Activated B cell treated with CpG ODN at 0.5 μM for 24 hours (primary cell): ENCODE data around the gene AFF3. TPM values are rescaled to one million over a fixed set of nuclear protein-coding genes. Genes with fewer than 3 reads are reported as not detected.
"Not testable (repeated sequence)": the region's sequence is repeated elsewhere in the genome, so short reads cannot be mapped to it uniquely, and the experiment has no call there.

ENCODE experiments used
- ATAC-seq: fragments of 200-7000 bp; cut with Tn5 transposase; one replicate; pipeline ENCODE4 v1.10.0; 2021; ENCODE audit warnings: low read depth, mild to moderate bottlenecking, moderate library complexity
- CTCF ChIA-PET: fragments of 350-600 bp; sonication (Branson Sonifier 250); formaldehyde crosslinking; loops from one replicate; lab custom pipeline; 2021; ENCODE audit warnings: antibody characterized with exemption; lab: Charles Lee
- POLR2A ChIA-PET: fragments of 350-600 bp; sonication (Branson Sonifier 250); formaldehyde crosslinking; loops from one replicate; lab custom pipeline; 2021; ENCODE audit warnings: antibody characterized with exemption; lab: Charles Lee
- DNase-seq: peaks from one replicate; pipeline ENCODE4 v3.0.0; 2022
- H3K27ac Mint-ChIP-seq: one replicate; pipeline ENCODE4 v1.8.0; 2020; ENCODE audit warnings: mixed read lengths
- H3K27me3 Mint-ChIP-seq: one replicate; pipeline ENCODE4 v1.8.0; 2021; ENCODE audit warnings: mixed read lengths
- H3K36me3 Mint-ChIP-seq: one replicate; pipeline ENCODE4 v1.8.0; 2021; ENCODE audit warnings: low read depth, mixed read lengths
- H3K4me1 Mint-ChIP-seq: one replicate; pipeline ENCODE4 v1.8.0; 2021; ENCODE audit warnings: mixed read lengths
- H3K4me3 Mint-ChIP-seq: one replicate; pipeline ENCODE4 v1.8.0; 2020; ENCODE audit warnings: mild to moderate bottlenecking, mixed read lengths
- H3K9me3 Mint-ChIP-seq: one replicate; pipeline ENCODE4 v1.8.0; 2020; ENCODE audit warnings: mixed read lengths
- CTCF ChIP-seq: fragments of 200-600 bp; IDR thresholded peaks from one replicate; pipeline ENCODE4 v1.8.0; 2022; ENCODE audit warnings: antibody characterized with exemption, mild to moderate bottlenecking
- intact Hi-C: fragments of 100-400 bp; cut with micrococcal nuclease; formaldehyde crosslinking; loops from one replicate; pipeline ENCODE4 v1.15.1; 2024
- total RNA-seq: library from RNA; stranded (reverse); gene quantifications from 2 replicates; pipeline ENCODE4 v1.2.3, GENCODE V29; 2022

Gene AFF3
- total RNA-seq, 1 donor from 2014 or later: 271 TPM

GRCh38 chr2:99939135-99939534 lies 203.3 kb downstream of the AFF3 start:
- peaks cover 89% of the 10 kb centered on the region for H3K36me3 Mint-ChIP-seq
- no peak overlapping the region for H3K4me3 Mint-ChIP-seq
- no peak overlapping the region for H3K27ac Mint-ChIP-seq
- CTCF ChIA-PET: no interaction called here
- no peak for ATAC-seq
- intact Hi-C loops: no loop called here
- H3K27me3 Mint-ChIP-seq: no peaks in the 10 kb centered on the region
- peaks cover 31% of the 10 kb centered on the region for H3K4me1 Mint-ChIP-seq
- TF ChIP-seq CTCF: no peak
- POLR2A ChIA-PET: no interaction called here
- DNase-seq: no peak
- no peaks in the 10 kb centered on the region for H3K9me3 Mint-ChIP-seq

- intact Hi-C loops: no loop called here
- H3K27ac Mint-ChIP-seq: no peak overlapping the region
Observed at GRCh38 chr2:99938250-99938649, 204.1 kb downstream of the AFF3 start.

DNA sequence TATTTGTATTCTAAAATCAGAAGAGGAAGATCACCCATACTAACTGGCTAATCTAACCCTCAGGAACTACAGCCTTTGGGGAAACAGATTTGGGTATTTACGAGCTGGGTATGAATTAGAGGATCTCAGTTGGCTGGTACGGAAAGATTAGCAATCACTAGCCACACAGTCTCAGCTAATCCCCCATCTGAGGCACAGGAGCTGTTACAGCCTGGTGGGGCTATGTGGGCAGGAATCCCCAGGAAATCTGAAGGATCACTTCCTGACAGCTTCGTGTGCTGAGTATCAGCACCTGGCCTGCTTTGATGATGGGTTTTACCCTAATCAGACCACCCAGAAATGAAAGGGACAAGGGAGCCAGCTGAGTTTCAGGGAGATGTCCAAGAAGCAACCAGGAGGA lies 206.3 kb downstream of the AFF3 start:
- peak overlapping the region; percentile 84 for H3K27ac Mint-ChIP-seq
- DNase-seq (no peak), ATAC-seq (peak; percentile 15)
- H3K36me3 Mint-ChIP-seq: peaks cover 92% of the 10 kb centered on the region
- CTCF ChIA-PET: interaction anchor here (0.9 kb wide), 1 partner anchor 13 kb away, joined by 3 read pairs; no protein-coding TSS in a partner anchor
- TF ChIP-seq CTCF: no peak
- intact Hi-C loops: no loop called here
- peaks cover 50% of the 10 kb centered on the region for H3K4me1 Mint-ChIP-seq
- H3K9me3 Mint-ChIP-seq: no peaks in the 10 kb centered on the region
- POLR2A ChIA-PET: interaction anchor here (0.6 kb wide), 1 partner anchor 96 kb away, joined by 4 read pairs; no protein-coding TSS in a partner anchor
- no peak overlapping the region for H3K4me3 Mint-ChIP-seq
- H3K27me3 Mint-ChIP-seq: no peaks in the 10 kb centered on the region

More at GRCh38 chr2:99938250-99938649, 204.1 kb downstream of the AFF3 start:
- TF ChIP-seq CTCF: no peak
- ChIA-PET POLR2A (no interaction called here), CTCF (interaction anchor here (0.6 kb wide), 1 partner anchor 8 kb away, joined by 3 read pairs; no protein-coding TSS in a partner anchor)
- H3K27me3 Mint-ChIP-seq: no peaks in the 10 kb centered on the region
- no peak overlapping the region for H3K4me3 Mint-ChIP-seq
- no peaks in the 10 kb centered on the region for H3K9me3 Mint-ChIP-seq
- peaks cover 89% of the 10 kb centered on the region for H3K36me3 Mint-ChIP-seq
- peaks cover 36% of the 10 kb centered on the region for H3K4me1 Mint-ChIP-seq
- DNase-seq (no peak), ATAC-seq (no peak)

DNA sequence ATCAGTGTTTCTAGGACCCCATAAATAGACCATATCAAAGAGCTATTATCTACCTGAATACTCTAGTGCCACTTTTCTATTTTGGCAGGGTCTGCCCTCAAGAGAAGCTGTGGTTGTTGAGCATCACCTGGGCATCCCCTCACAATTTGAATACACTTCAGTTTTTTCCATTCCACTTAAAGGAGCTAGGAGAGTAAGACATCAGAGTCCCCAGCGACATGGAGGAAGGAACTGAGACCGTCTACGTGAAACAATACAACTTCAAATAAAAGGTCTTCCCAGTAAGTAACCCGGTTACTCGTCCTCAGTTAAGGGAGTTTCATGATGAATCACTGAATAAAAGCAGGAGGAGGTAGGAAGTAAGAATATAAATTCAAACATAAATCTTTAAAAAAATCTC lies 206.7 kb downstream of the AFF3 start:
- ChIA-PET CTCF (interaction anchor here (0.9 kb wide), 1 partner anchor 13 kb away, joined by 3 read pairs; no protein-coding TSS in a partner anchor), POLR2A (interaction anchor here (0.6 kb wide), 1 partner anchor 96 kb away, joined by 4 read pairs; no protein-coding TSS in a partner anchor)
- peak; percentile 52 for ATAC-seq
- H3K4me3 Mint-ChIP-seq: peak overlapping the region; percentile 33
- H3K27ac Mint-ChIP-seq: peak overlapping the region; percentile 84
- DNase-seq: no peak
- peaks cover 54% of the 10 kb centered on the region for H3K4me1 Mint-ChIP-seq
- H3K27me3 Mint-ChIP-seq: no peaks in the 10 kb centered on the region
- no peak for TF ChIP-seq CTCF
- no peaks in the 10 kb centered on the region for H3K9me3 Mint-ChIP-seq
- intact Hi-C loops: loop anchor here (2.0 kb wide), 1 partner anchor 15 kb away; no protein-coding TSS in a partner anchor
- H3K36me3 Mint-ChIP-seq: peaks cover 91% of the 10 kb centered on the region

DNA sequence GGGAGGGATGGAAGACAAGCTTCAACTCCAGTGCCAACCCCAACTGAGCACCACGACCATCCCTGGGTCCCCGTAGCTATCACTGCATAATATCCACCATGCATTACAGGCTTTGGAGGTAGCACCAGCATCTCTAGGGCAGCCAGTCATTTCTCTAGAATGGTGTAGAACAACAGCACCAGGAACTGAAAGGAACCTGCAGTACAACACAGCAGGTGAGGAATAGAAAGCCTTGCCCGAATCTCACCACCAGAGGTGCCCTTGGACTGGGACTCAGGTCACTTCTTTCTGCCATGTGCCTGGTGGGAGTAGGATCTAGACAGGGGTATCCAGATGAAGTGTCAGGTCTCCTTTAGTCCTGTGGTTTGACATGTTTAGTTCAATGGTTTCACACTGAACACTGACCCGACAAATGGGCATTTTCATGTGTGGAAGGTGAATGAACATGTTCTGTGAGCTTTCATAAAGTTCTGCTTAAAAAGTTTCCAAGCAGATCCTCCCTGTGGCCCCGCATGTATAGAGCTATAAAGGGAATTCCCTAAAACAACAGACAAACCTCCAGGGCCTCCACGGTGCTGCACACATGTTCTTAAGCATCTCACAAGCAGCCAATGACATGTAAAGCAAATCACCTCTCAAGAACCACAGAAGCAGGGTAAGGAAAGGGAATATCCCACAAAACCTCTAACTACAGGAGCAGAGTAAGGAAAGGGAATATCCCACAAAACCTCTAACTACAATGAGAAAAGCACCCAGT lies 208.3 kb downstream of the AFF3 start:
- DNase-seq (no peak), ATAC-seq (peak; percentile 45)
- Mint-ChIP-seq H3K36me3 (peaks cover 85% of the 10 kb centered on the region), H3K4me3 (no peak overlapping the region), H3K27me3 (no peaks in the 10 kb centered on the region), H3K27ac (peak overlapping the region; percentile 84), H3K4me1 (peaks cover 67% of the 10 kb centered on the region), H3K9me3 (no peaks in the 10 kb centered on the region)
- intact Hi-C loops: loop anchor here (2.0 kb wide), 1 partner anchor 13 kb away; no protein-coding TSS in a partner anchor
- ChIA-PET POLR2A (no interaction called here), CTCF (no interaction called here)
- TF ChIP-seq CTCF: no peak

DNA sequence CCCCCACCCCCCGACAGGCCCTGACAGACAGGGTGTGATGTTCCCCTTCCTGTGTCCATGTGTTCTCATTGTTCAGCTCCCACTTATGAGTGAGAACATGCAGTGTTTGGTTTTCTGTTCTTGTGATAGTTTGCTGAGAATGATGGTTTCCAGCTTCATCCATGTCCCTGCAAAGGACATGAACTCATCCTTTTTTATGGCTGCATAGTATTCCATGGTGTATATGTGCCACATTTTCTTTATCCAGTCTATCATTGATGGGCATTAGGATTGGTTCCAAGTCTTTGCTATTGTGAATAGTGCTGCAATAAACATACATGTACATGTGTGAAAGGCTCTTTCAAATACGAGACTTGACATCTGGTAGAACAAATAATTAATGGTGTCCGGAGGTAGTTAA lies 208.9 kb downstream of the AFF3 start:
- CTCF ChIA-PET: not testable (repeated sequence)
- H3K36me3 Mint-ChIP-seq: peaks cover 85% of the 10 kb centered on the region

More for the DNA sequence above, 208.9 kb downstream of the AFF3 start:
- peak overlapping the region; percentile 19 for H3K27ac Mint-ChIP-seq
- ATAC-seq, DNase-seq, H3K27me3 Mint-ChIP-seq, H3K4me3 Mint-ChIP-seq, H3K9me3 Mint-ChIP-seq, intact Hi-C loops, POLR2A ChIA-PET: not testable (repeated sequence)
- peaks cover 73% of the 10 kb centered on the region for H3K4me1 Mint-ChIP-seq
